Subcutaneous abdominal adipose tissue (tissue), 5 donors: Measurements from ENCODE around the gene TEX261.
A peak's percentile ranks its signal among the peaks of the same experiment; 100 is the strongest.

Source experiments
- H3K27ac ChIP-seq: one replicate; pipeline ENCODE4 v1.7.0; 2013; ENCODE audit warnings: low read depth, mild to moderate bottlenecking, inconsistent platforms, low read length, moderate library complexity
- H3K27me3 ChIP-seq, 5 donors: one replicate each; pipeline ENCODE4 v1.7.0; 2013; ENCODE audit warnings: low read length in 5 of 5, inconsistent platforms in 1 of 5; ENCODE audit not compliant: control insufficient read depth in 5 of 5, insufficient read depth in 4 of 5
- H3K36me3 ChIP-seq, 5 donors: one replicate each; pipeline ENCODE4 v1.7.0; 2013; ENCODE audit warnings: low read length in 5 of 5; ENCODE audit not compliant: control insufficient read depth in 5 of 5, insufficient read depth in 5 of 5
- H3K4me1 ChIP-seq, 5 donors: one replicate each; pipeline ENCODE4 v1.7.0; 2013; ENCODE audit warnings: low read length in 5 of 5, mild to moderate bottlenecking in 3 of 5, moderate library complexity in 1 of 5; ENCODE audit not compliant: control insufficient read depth in 5 of 5, insufficient read depth in 5 of 5
- H3K4me3 ChIP-seq, 5 donors: one replicate each; pipeline ENCODE4 v1.7.0; 2013; ENCODE audit warnings: low read length in 5 of 5, low read depth in 1 of 5
- H3K9ac ChIP-seq, 5 donors: one replicate each; pipeline ENCODE4 v1.7.0; 2013; ENCODE audit warnings: low read length in 5 of 5, mild to moderate bottlenecking in 4 of 5, moderate library complexity in 3 of 5
- H3K9me3 ChIP-seq, 5 donors: one replicate each; pipeline ENCODE4 v1.7.0; 2013; ENCODE audit warnings: low read length in 5 of 5; ENCODE audit not compliant: control insufficient read depth in 5 of 5
- donor health status: healthy.
- donor health status: healthy.
- donor health status: healthy.
- donor health status: healthy.
- donor health status: healthy.

The TEX261 gene

DNA sequence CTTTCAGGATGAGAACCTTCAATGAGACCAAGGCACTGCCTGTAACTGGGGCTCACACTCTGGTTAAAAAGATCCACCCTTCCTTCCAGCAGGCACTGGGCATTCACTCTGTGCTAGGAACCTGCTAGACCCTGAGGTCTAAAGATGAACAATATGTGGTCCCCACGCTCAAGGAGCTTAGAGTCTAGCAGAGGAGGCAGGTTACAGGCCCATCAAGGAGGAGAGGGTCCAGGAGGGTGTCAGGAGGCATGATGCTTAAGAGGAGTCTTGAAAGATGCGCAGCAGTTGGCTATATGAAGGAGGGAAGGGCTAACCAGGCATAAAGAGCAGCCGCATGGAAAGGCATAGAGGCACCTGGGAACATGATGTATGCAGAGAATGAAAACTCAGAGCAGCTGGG, 11.7 kb downstream of the TEX261 start:
- no peak overlapping the region for H3K9ac ChIP-seq
- no peak overlapping the region for H3K27ac ChIP-seq
- no peak overlapping the region for H3K4me3 ChIP-seq
- H3K9me3 ChIP-seq = no peaks in the 10 kb centered on the region
- peaks cover 5 to 33% (median 22%) of the 10 kb centered on the region in 5 donors for H3K4me1 ChIP-seq
- H3K36me3 ChIP-seq = peaks cover 0 to 34% (median 30%) of the 10 kb centered on the region in 5 donors
- H3K27me3 ChIP-seq = no peaks in the 10 kb centered on the region

GRCh38 chr2:70981866-70982810, 12.5 kb downstream of the TEX261 start:
- Histone ChIP-seq H3K4me1 (peaks cover 6 to 33% (median 22%) of the 10 kb centered on the region in 5 donors), H3K9ac (no peak overlapping the region), H3K27ac (no peak overlapping the region), H3K9me3 (no peaks in the 10 kb centered on the region), H3K36me3 (peaks cover 0 to 28% (median 26%) of the 10 kb centered on the region in 5 donors), H3K4me3 (no peak overlapping the region), H3K27me3 (no peaks in the 10 kb centered on the region)

DNA sequence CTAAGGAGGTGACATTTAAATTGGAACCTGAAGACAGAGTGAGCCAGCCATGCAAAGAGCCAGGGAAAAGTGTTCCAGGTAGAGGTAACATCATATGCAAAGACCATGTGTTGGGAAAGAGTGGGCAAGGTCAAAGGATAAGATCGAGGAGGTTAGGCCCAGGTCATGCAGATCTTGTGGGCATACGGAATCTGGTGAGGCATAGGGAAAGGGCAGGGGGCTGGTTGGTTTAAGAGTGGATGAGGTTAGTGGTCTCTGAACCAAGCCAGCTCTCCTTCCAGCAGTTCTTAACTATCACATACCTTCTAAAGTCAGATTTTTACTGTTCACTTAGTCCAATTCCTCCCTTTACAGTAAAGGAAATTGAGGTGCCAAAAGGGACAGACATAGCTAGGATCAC, 13.3 kb downstream of the TEX261 start:
- H3K4me1 ChIP-seq = peaks cover 6 to 36% (median 23%) of the 10 kb centered on the region in 5 donors
- H3K27me3 ChIP-seq = no peaks in the 10 kb centered on the region
- H3K4me3 ChIP-seq = no peak overlapping the region
- H3K9ac ChIP-seq = no peak overlapping the region
- peaks cover 0 to 20% (median 19%) of the 10 kb centered on the region in 5 donors for H3K36me3 ChIP-seq
- no peaks in the 10 kb centered on the region for H3K9me3 ChIP-seq
- H3K27ac ChIP-seq = no peak overlapping the region

DNA sequence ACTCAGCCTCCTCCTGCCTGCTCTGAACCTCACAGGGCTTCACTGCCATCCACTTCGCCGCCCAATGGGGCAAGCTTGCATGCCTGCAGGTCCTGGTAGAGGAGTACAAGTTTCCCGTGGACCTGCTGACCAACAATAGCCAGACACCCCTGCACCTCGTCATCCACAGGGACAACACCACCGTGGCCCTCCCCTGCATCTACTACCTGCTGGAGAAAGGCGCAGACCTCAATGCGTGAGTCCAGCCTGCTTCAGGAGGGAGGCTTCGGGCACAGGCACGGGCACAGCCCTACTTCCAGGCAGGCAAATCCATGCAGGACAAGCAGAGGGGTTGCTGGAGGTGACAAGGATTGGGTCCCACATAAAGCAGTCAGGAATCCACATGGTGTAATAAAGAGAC, 15.0 kb downstream of the TEX261 start:
- Histone ChIP-seq H3K9me3 (no peaks in the 10 kb centered on the region), H3K9ac (peak overlapping the region in 1 of 5 donors; percentile 89), H3K36me3 (peaks cover 0 to 11% (median 9%) of the 10 kb centered on the region in 5 donors), H3K27me3 (no peaks in the 10 kb centered on the region), H3K4me3 (peak overlapping the region in 1 of 5 donors; percentile 49), H3K4me1 (peaks cover 6 to 26% (median 14%) of the 10 kb centered on the region in 5 donors), H3K27ac (peak overlapping the region; percentile 98)

DNA sequence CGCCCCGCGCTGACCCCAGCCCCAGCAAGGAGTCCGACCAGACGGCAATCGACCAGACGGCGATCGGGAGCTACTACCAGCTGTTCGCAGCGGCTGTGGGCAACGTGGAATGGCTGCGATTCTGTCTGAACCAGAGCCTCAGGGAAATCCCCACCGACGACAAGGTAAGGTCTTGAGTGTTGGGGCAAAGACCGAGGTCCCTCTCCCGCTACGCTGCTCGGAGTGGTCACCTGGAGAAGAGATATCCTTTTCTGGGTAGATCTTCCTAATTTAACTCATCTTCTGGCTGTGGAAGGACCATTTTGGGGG, 15.5 kb downstream of the TEX261 start:
- Histone ChIP-seq H3K4me3 (peak overlapping the region in 4 of 5 donors; percentile 49 to 77 (median 74)), H3K9ac (peak overlapping the region in 4 of 5 donors; percentile 35 to 90 (median 80)), H3K27ac (peak overlapping the region; percentile 98), H3K4me1 (peaks cover 6 to 24% (median 12%) of the 10 kb centered on the region in 5 donors), H3K9me3 (no peaks in the 10 kb centered on the region), H3K27me3 (no peaks in the 10 kb centered on the region), H3K36me3 (peaks cover 0 to 11% (median 9%) of the 10 kb centered on the region in 5 donors)

- H3K36me3 ChIP-seq = peaks cover 0 to 11% (median 9%) of the 10 kb centered on the region in 5 donors
- H3K4me3 ChIP-seq = peak within 1 kb of the TSS; percentile 74 to 89 (median 84)
- no peaks in the 10 kb centered on the region for H3K27me3 ChIP-seq
- H3K9me3 ChIP-seq = no peaks in the 10 kb centered on the region
- peak within 1 kb of the TSS; percentile 98 for H3K27ac ChIP-seq
- H3K4me1 ChIP-seq = peaks cover 6 to 24% (median 12%) of the 10 kb centered on the region in 5 donors
- peak within 1 kb of the TSS; percentile 73 to 91 (median 81) for H3K9ac ChIP-seq
These were observed 16.1 kb downstream of the TEX261 start, which contains the start of gene ANKRD53 for GRCh38 chr2:70978341-70979179. TSS of gene ANKRD53 (plus strand) at chr2:70978630. CDS start at chr2:70978646, 16 bp downstream.

- peaks cover 0 to 6% (median 4%) of the 10 kb centered on the region in 5 donors for H3K36me3 ChIP-seq
- peak overlapping the region; percentile 73 to 91 (median 81) for H3K9ac ChIP-seq
- H3K4me1 ChIP-seq = peaks cover 6 to 24% (median 12%) of the 10 kb centered on the region in 5 donors
- no peaks in the 10 kb centered on the region for H3K9me3 ChIP-seq
- H3K4me3 ChIP-seq = peak overlapping the region in 4 of 5 donors; percentile 74 to 89 (median 85)
- no peaks in the 10 kb centered on the region for H3K27me3 ChIP-seq
- peak overlapping the region; percentile 98 for H3K27ac ChIP-seq
These were observed 17.0 kb downstream of the TEX261 start for GRCh38 chr2:70977605-70978205.

GRCh38 chr2:70975237-70975636, 19.4 kb downstream of the TEX261 start:
- H3K36me3 ChIP-seq = no peaks in the 10 kb centered on the region

DNA sequence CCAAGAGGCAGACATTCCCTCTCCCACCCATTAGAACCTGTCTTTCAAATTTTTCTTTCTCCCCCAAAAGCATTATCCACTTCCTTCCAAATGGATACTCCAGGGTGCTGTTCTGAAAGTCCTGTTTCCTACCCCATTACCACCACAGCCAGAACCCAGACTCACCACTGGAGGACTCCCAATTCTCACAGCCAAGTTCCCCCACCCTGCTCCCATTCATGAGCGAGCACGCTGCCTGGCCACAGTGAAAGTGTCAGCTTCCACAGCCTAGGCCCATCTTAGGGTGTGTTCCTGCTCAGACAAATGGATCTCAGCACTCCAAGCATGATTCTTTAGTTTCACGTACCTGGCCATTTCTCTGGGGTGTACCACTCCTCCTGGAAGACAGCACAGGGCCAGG, 20.1 kb downstream of the TEX261 start:
- peaks cover 6 to 22% (median 12%) of the 10 kb centered on the region in 5 donors for H3K4me1 ChIP-seq
- H3K9me3 ChIP-seq = no peaks in the 10 kb centered on the region
- no peaks in the 10 kb centered on the region for H3K27me3 ChIP-seq
- H3K4me3 ChIP-seq = no peak overlapping the region
- no peaks in the 10 kb centered on the region for H3K36me3 ChIP-seq
- no peak overlapping the region for H3K27ac ChIP-seq
- no peak overlapping the region for H3K9ac ChIP-seq

More at GRCh38 chr2:70975237-70975636, 19.4 kb downstream of the TEX261 start:
- Histone ChIP-seq H3K4me1 (peaks cover 6 to 24% (median 12%) of the 10 kb centered on the region in 5 donors), H3K27ac (no peak overlapping the region), H3K9me3 (no peaks in the 10 kb centered on the region), H3K9ac (no peak overlapping the region), H3K4me3 (no peak overlapping the region), H3K27me3 (no peaks in the 10 kb centered on the region)
